SK-N-MC (cell line): ENCODE measurements around the gene DYTN.

ENCODE experiments used
- DNase-seq: peaks from one replicate; pipeline ENCODE4 v3.0.0-alpha.2; 2011; ENCODE audit warnings: low read depth, low spot score
- H3K27ac ChIP-seq: fragments of 200-600 bp; sonication (generic); 2 replicates; pipeline ENCODE4 v1.5.1; 2016; ENCODE audit warnings: mixed run types
- H3K36me3 ChIP-seq: fragments of 200-600 bp; sonication (generic); 2 replicates; pipeline ENCODE4 v1.6.1; 2017; ENCODE audit warnings: antibody characterized with exemption, low read length, mixed read lengths; ENCODE audit not compliant: insufficient read depth
- H3K4me3 ChIP-seq: fragments of 200-600 bp; sonication (generic); 2 replicates; pipeline ENCODE4 v1.5.1; 2016
- H3K9ac ChIP-seq: fragments of 200-600 bp; sonication (generic); 2 replicates; pipeline ENCODE4 v1.8.0; 2017; ENCODE audit warnings: mixed run types, mixed read lengths; ENCODE audit not compliant: insufficient read length
- H3K9me3 ChIP-seq: fragments of 200-600 bp; sonication (generic); 2 replicates; pipeline ENCODE4 v1.6.1; 2017; ENCODE audit warnings: low read depth, mild to moderate bottlenecking, antibody characterized with exemption, low read length, moderate library complexity, mixed read lengths
- EZH2 ChIP-seq: fragments of 200-600 bp; sonication (generic); IDR thresholded peaks from one replicate; pipeline ENCODE4 v1.6.1; 2017; ENCODE audit warnings: antibody characterized with exemption
- FOXP2 ChIP-seq: optimal IDR thresholded peaks from 2 replicates; pipeline ENCODE3; 2011; ENCODE audit warnings: mild to moderate bottlenecking, moderate library complexity; ENCODE audit not compliant: insufficient read depth; ENCODE audit errors: extremely low read length, control extremely low read depth
- POLR2AphosphoS5 ChIP-seq: IDR thresholded peaks from 2 replicates; pipeline ENCODE4 v1.6.1; 2012; ENCODE audit warnings: mild to moderate bottlenecking, low read depth, low read length, borderline replicate concordance

Gene DYTN

GRCh38 chr2:206713746-206714145 lies 4.5 kb downstream of the DYTN start:
- no peak overlapping the region for H3K27ac ChIP-seq
- H3K36me3 ChIP-seq, result no peaks in the 10 kb centered on the region
- TF ChIP-seq FOXP2 (no peak), EZH2 (no peak), POLR2AphosphoS5 (no peak)
- DNase-seq, result no peak
- H3K4me3 ChIP-seq, result no peak overlapping the region
- no peaks in the 10 kb centered on the region for H3K9me3 ChIP-seq
- H3K9ac ChIP-seq, result no peak overlapping the region

GRCh38 chr2:206708286-206708685 lies 9.9 kb downstream of the DYTN start:
- Histone ChIP-seq H3K27ac (no peak overlapping the region), H3K4me3 (no peak overlapping the region), H3K9me3 (no peaks in the 10 kb centered on the region), H3K36me3 (no peaks in the 10 kb centered on the region), H3K9ac (no peak overlapping the region)
- DNase-seq, result no peak
- TF ChIP-seq FOXP2 (no peak), POLR2AphosphoS5 (no peak), EZH2 (no peak)

GRCh38 chr2:206707164-206707701 lies 11.0 kb downstream of the DYTN start:
- TF ChIP-seq FOXP2, result no peak
- TF ChIP-seq EZH2, result no peak
- TF ChIP-seq POLR2AphosphoS5, result no peak
- H3K9ac ChIP-seq, result no peak overlapping the region
- no peak for DNase-seq
- H3K4me3 ChIP-seq, result no peak overlapping the region
- no peak overlapping the region for H3K27ac ChIP-seq
- no peaks in the 10 kb centered on the region for H3K9me3 ChIP-seq
- H3K36me3 ChIP-seq, result no peaks in the 10 kb centered on the region

DNA sequence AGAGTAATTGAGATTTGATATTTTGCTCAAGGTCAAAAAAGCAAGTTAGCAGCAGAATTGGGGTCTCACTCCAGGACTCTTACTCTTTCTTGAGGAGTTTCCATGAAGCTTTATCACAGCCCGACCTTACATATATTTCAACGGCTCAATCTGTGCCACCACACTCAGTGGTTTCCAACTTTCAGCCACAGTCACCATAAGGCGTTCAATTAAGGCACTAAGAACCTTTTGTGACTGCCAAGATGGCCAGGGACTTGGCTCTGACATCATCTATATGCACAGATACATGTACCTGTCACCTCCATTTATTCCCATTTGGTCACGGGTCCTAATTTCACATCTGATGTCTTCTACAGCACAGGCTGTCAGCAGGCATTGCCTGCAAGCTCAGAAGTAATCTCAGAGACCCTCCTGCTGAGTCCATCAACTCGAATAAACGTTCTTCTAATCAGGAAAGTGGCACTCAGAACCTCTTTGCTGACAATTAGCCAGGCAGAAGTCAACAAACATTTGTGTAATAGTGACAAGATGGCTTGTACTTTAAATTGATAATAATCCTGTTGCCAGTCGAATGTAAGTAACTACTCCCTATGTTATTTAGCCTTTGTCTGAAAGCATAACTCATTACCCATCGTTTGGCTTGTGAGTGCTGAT lies 16.1 kb downstream of the DYTN start:
- H3K4me3 ChIP-seq, result no peak overlapping the region
- no peak for TF ChIP-seq EZH2
- no peak for TF ChIP-seq FOXP2
- no peak for TF ChIP-seq POLR2AphosphoS5
- no peak overlapping the region for H3K9ac ChIP-seq
- no peaks in the 10 kb centered on the region for H3K9me3 ChIP-seq
- DNase-seq, result no peak
- no peaks in the 10 kb centered on the region for H3K36me3 ChIP-seq
- H3K27ac ChIP-seq, result no peak overlapping the region

GRCh38 chr2:206700156-206700555 lies 18.0 kb downstream of the DYTN start:
- Histone ChIP-seq H3K27ac (no peak overlapping the region), H3K9ac (no peak overlapping the region), H3K4me3 (no peak overlapping the region), H3K36me3 (no peaks in the 10 kb centered on the region), H3K9me3 (no peaks in the 10 kb centered on the region)
- DNase-seq, result no peak
- TF ChIP-seq FOXP2 (no peak), EZH2 (no peak), POLR2AphosphoS5 (no peak)

DNA sequence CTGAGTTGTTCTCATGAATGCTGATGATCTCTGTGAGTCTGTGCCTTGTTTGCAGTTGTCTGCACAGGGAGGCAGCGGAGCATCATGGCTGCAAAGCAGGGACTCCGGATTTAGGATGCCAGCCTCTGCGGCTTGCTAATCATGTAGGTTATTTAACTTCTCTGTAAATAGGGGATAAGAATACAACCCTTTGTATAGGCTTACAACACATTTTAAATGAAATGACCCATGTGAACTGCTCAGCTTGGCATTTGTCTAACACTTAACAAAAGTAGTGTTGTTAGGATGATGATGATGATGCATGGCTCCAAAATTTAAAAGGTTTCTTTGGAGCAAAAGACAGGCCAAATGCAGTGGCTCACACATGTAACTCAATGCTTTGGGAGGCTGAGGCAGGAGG lies 19.4 kb downstream of the DYTN start:
- no peak overlapping the region for H3K9ac ChIP-seq
- H3K27ac ChIP-seq, result no peak overlapping the region
- H3K4me3 ChIP-seq, result no peak overlapping the region
- no peaks in the 10 kb centered on the region for H3K9me3 ChIP-seq
- no peak for DNase-seq
- H3K36me3 ChIP-seq, result no peaks in the 10 kb centered on the region
- TF ChIP-seq FOXP2 (no peak), EZH2 (no peak), POLR2AphosphoS5 (no peak)

DNA sequence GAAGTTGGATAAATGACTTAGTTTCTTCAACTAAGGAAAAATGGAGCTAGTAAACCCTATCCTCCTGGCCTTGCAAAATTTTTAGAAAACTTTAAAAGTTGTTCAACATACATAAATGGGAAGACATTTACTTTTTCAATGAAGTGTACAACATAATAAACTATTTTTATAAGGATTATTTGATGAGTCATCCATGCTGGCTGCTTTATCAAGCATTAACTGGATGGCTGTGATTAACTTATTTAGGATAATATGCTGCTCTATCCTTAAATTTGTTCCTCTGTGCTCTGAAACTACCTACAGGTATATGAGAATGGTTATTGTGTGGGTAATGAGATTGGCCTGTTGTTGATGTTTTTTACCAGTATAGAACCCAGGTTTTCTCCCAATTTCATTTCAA lies 21.3 kb downstream of the DYTN start:
- Histone ChIP-seq H3K9me3 (no peaks in the 10 kb centered on the region), H3K36me3 (no peaks in the 10 kb centered on the region), H3K4me3 (no peak overlapping the region), H3K9ac (no peak overlapping the region), H3K27ac (no peak overlapping the region)
- no peak for DNase-seq
- no peak for TF ChIP-seq EZH2
- TF ChIP-seq POLR2AphosphoS5, result no peak

GRCh38 chr2:206693399-206694137 lies 24.6 kb downstream of the DYTN start:
- Histone ChIP-seq H3K4me3 (no peak overlapping the region), H3K9me3 (no peaks in the 10 kb centered on the region), H3K27ac (no peak overlapping the region), H3K9ac (no peak overlapping the region), H3K36me3 (no peaks in the 10 kb centered on the region)
- TF ChIP-seq EZH2 (no peak), POLR2AphosphoS5 (no peak), FOXP2 (no peak)
- peak; percentile 37 for DNase-seq
